Measurements from ENCODE around the gene GATA5.

DNA sequence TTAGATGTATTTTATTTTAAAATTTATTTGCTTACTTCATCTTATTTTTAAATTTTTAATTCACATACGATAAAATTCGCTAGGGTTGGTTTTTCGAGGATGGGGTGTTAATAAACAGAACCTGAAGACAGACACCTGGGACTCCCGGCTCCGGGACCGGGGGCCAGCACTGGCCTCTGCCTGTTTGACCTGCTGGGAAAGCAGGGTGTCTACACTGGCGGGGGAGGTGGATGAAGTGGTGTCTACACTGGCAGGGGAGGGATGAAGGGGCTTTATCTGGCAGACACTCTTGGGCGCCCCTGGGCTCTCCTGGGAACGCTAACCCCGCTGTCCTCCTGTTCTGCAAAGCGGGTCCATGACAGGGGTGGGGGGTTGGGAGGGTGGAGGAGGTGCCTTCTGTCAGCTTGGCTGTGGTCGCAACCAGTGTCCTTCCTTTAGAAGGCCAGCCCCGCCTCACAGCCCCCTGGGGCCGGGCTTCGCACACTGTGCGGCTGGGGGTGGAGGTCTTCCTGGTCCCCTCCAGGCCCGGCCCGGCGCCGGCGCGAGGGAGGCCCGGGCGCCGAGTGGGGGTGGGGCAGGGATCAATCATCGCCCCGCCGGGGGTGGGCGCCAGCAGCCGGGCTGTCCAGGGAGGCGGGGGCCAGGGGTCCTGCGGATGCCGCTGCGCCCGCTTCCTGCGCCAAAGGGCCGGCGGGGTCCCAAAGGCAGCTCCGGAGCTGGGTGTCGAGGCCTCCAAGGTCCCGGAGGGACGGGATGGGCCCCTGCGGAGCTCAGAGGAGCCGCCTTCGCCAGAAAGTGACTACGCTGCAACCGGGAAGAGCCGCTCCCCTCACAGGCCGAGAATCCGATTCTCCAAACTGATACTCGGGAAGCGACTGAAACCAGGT is 1.8 kb downstream of the GATA5 start:
- TF ChIP-seq POLR2AphosphoS5 (IDR thresholded peaks at IDR 0.05; ENCODE audit: low read depth, low read length): no peak
- TF ChIP-seq, protein P1, sequence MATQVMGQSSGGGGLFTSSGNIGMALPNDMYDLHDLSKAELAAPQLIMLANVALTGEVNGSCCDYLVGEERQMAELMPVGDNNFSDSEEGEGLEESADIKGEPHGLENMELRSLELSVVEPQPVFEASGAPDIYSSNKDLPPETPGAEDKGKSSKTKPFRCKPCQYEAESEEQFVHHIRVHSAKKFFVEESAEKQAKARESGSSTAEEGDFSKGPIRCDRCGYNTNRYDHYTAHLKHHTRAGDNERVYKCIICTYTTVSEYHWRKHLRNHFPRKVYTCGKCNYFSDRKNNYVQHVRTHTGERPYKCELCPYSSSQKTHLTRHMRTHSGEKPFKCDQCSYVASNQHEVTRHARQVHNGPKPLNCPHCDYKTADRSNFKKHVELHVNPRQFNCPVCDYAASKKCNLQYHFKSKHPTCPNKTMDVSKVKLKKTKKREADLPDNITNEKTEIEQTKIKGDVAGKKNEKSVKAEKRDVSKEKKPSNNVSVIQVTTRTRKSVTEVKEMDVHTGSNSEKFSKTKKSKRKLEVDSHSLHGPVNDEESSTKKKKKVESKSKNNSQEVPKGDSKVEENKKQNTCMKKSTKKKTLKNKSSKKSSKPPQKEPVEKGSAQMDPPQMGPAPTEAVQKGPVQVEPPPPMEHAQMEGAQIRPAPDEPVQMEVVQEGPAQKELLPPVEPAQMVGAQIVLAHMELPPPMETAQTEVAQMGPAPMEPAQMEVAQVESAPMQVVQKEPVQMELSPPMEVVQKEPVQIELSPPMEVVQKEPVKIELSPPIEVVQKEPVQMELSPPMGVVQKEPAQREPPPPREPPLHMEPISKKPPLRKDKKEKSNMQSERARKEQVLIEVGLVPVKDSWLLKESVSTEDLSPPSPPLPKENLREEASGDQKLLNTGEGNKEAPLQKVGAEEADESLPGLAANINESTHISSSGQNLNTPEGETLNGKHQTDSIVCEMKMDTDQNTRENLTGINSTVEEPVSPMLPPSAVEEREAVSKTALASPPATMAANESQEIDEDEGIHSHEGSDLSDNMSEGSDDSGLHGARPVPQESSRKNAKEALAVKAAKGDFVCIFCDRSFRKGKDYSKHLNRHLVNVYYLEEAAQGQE (IDR thresholded peaks at IDR 0.05; ENCODE audit: low read depth, low read length): no peak
- TF ChIP-seq CTCF (IDR thresholded peaks at IDR 0.05): no peak
- no peak for TF ChIP-seq YY1 (IDR thresholded peaks at IDR 0.05; ENCODE audit: low read depth)
- no peak for TF ChIP-seq NFIC (IDR thresholded peaks at IDR 0.05; ENCODE audit: borderline replicate concordance)
- no peak for TF ChIP-seq TCF12 (IDR thresholded peaks at IDR 0.05)
- TF ChIP-seq PBX3 (IDR thresholded peaks at IDR 0.05): no peak
- TF ChIP-seq USF1 (IDR thresholded peaks at IDR 0.05; ENCODE audit: borderline replicate concordance, low read depth): no peak
- no peak for TF ChIP-seq RFX5 (IDR thresholded peaks at IDR 0.05; ENCODE audit: low read length)
- TF ChIP-seq FOSL2 (IDR thresholded peaks at IDR 0.05; ENCODE audit: borderline replicate concordance, low read depth): no peak
- TF ChIP-seq RCOR1 (IDR thresholded peaks at IDR 0.05; ENCODE audit: low read length): no peak
- TF ChIP-seq SIN3A (IDR thresholded peaks at IDR 0.05; ENCODE audit: borderline replicate concordance, low read depth, low read length): no peak
- no peak for TF ChIP-seq TAF1 (IDR thresholded peaks at IDR 0.05; ENCODE audit: borderline replicate concordance, low read depth, low read length)
